GM10248 (cell line): ENCODE measurements around the gene FKBP1B.

Experiments
- CTCF ChIA-PET: fragments of 300-600 bp; sonication (Branson Sonifier 250); formaldehyde crosslinking; extraction: SDS; loops from one replicate; lab custom pipeline; 2021; ENCODE audit warnings: antibody characterized with exemption; lab: Yijun Ruan, JAX
- POLR2A ChIA-PET: fragments of 350-650 bp; sonication (Branson Sonifier 250); formaldehyde crosslinking; extraction: SDS; loops from one replicate; lab custom pipeline; 2020; ENCODE audit warnings: antibody characterized with exemption; lab: Yijun Ruan, JAX
- DNase-seq: peaks from one replicate; pipeline ENCODE4 v3.0.0; 2012; ENCODE audit errors: extremely low spot score
- CTCF ChIP-seq: IDR thresholded peaks from 2 replicates; pipeline ENCODE4 v1.5.1; 2012; ENCODE audit warnings: mild to moderate bottlenecking, low read depth; ENCODE audit errors: extremely low read depth, missing control alignments, control extremely low read depth

Gene FKBP1B

DNA sequence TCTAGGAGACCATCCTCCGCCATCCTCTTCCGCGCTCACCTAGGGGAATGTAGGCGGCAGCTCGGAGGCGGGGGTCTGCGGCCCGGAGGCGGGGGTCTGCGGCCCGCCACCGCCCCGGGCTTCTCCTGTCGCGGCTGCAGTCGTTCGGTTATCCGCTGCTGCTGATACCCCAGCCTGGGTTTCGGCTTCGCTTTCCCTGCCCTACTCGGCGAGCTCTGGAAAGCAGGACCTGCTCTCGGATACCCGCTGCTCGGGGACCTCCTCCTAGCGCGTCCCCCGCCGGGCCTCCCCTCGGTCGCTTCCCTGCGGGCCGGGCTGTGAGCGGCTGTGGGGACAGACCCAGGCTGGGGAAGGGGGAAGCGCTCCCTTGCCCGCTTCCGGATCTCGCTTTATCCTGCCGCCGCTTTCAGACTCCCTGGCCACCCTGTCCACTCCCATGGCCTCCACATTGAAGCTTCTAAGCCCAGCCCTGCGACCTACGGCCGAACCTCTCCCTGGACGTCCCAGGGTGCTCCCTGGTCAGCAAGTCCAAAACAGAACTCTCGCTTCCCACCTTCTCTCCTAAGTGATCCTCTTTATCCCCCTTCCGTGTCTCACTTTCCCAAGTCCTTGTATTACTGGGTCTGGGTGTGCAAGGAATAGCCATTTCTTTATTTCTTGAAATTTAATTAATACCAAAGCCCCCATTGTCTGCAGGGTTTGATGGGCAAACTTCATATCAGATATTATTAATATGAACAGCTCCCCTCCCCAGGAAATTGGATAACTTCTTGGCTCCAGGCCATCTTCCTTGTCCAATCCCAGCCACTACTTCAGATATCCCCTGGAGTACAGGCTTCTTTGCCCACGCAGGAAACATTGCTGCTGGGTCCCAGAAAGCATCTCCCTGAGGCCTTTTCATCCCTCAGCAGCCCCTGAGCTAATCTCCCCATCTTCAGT is 769 bp downstream of the FKBP1B start:
- ChIA-PET CTCF (interaction anchor here (0.7 to 5.7 kb wide), 10 partner anchors 10 to 225 kb away, joined by 3 to 25 read pairs (median 4); partner anchors contain the start of genes ATAD2B and TP53I3), POLR2A (interaction anchor here (0.5 kb wide), 1 partner anchor 98 kb away, joined by 3 read pairs; no protein-coding TSS in a partner anchor)
- no peak for TF ChIP-seq CTCF
- DNase-seq: no peak

DNA sequence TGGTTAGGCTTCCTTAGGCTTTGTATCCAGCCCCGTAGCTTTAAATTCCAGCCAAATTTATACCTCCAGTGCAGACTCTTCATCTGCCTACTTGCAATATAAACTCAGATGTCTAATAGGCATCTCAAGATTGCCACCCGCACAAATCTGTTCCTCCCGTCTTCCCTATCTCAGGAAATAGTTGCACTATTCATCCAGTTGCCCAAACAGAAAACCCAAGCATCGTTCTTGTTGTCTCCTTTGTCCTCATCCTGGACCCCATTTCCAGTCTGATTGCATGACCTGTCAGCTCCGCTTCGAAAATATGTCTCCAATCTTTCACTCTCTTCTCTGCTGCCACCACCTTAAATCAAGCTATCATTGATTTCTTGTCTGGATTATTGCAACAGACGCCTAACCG is 2.3 kb downstream of the FKBP1B start:
- ChIA-PET CTCF (interaction anchor here (1.2 to 5.7 kb wide), 6 partner anchors 9 to 227 kb away, joined by 3 to 25 read pairs (median 5); partner anchors contain the start of gene TP53I3), POLR2A (no interaction called here)
- no peak for TF ChIP-seq CTCF
- no peak for DNase-seq

DNA sequence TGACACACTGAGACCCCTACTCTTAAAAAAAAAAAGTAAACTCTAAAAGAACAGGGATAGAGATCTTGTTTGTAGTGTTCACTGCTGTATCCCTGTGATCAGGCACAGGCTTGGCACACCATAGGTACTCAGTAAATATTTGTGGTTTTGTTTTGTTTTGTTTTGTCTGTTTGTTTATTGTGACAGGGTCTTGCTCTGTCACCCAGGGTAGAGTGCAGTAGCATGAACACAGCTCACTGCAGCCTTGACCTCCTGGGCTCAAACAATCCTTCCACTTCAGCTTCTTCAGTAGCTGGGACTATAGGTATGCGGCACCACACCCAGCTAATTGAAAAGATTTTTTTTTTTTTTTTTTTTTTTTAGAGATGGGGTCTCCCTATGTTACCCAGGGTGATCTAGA is 3.4 kb downstream of the FKBP1B start:
- CTCF ChIA-PET: interaction anchor here (1.3 to 5.7 kb wide), 3 partner anchors 7 to 31 kb away, joined by 3 to 25 read pairs (median 24); partner anchors contain the start of gene TP53I3
- TF ChIP-seq CTCF: no peak
- DNase-seq: no peak
- POLR2A ChIA-PET: interaction anchor here (0.5 to 0.6 kb wide), 2 partner anchors 8 to 340 kb away, joined by 3 to 4 read pairs; no protein-coding TSS in a partner anchor

DNA sequence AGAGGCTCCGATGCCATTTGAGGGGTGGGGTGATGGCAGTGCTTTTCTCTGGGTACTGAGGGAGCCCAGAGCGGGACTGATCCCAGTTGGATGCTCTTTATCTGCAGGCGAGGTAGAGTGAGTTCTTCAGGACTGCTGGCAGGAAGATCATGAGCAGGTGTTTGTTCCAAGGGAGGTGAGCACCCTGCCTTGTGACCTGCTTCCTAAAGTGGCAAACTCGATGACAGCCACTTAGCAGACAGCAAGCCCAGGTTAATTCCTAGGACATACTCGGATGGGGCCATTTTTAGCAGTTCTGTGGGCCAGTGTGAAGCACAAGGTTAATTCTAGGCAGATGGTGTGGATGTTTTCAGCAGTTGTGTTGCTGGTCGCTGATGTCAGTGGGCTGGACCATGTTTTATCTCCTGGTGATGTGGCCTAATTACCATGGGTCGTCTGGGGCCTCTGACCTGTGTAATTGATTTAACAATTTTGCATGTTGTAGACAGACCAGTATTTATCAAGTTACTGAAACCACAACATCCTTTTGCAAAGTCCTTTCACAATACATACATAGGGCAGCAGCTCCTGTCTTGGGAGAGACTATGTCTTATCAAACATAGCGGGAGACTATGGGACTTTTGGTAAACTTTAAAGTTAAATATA is 4.9 kb downstream of the FKBP1B start:
- ChIA-PET POLR2A (no interaction called here), CTCF (interaction anchor here (0.9 to 5.7 kb wide), 2 partner anchors 10 to 29 kb away, joined by 4 to 24 read pairs; partner anchors contain the start of gene TP53I3)
- no peak for TF ChIP-seq CTCF
- DNase-seq: no peak

- TF ChIP-seq CTCF: no peak
- CTCF ChIA-PET: interaction anchor here (5.7 kb wide), 1 partner anchor 28 kb away, joined by 24 read pairs; the partner anchor contains the start of gene TP53I3
- POLR2A ChIA-PET: no interaction called here
- no peak for DNase-seq
Observed at GRCh38 chr2:24055750-24056149, 6.2 kb downstream of the FKBP1B start.
